Lower leg skin (tissue), 3 donors: Measurements from ENCODE around the gene SPINK4.

Source experiments
- CTCF ChIP-seq, 3 donors: fragments of 450-650 bp; IDR thresholded peaks; one replicate each; pipeline ENCODE4 v1.5.1; 2016; ENCODE audit warnings: antibody characterized with exemption in 3 of 3, mild to moderate bottlenecking in 3 of 3, moderate library complexity in 2 of 3
- POLR2A ChIP-seq, 2 donors: fragments of 450-650 bp; IDR thresholded peaks; one replicate each; pipeline ENCODE4 v1.6.1; 2016 to 2017; ENCODE audit warnings: antibody characterized with exemption in 2 of 2, mild to moderate bottlenecking in 1 of 2, moderate library complexity in 1 of 2

- TF ChIP-seq CTCF (IDR thresholded peaks at IDR 0.05) (no peak), POLR2A (IDR thresholded peaks at IDR 0.05) (no peak)
These were observed 30.2 kb downstream of the SPINK4 start for GRCh38 chr9:33270146-33270545.
